Keratinocyte (primary cell): Measurements from ENCODE around the gene EGFR. TPM values are rescaled to one million over a fixed set of nuclear protein-coding genes. Genes with fewer than 3 reads are reported as not detected.

Experiments used
- DNase-seq: peaks from one replicate; pipeline ENCODE4 v3.0.0-alpha.2; 2011; ENCODE audit warnings: low read depth, missing footprints, low spot score
- FAIRE-seq: peaks from 2 replicates; lab custom pipeline; 2011; peaks lifted over from hg19 to GRCh38; lab: Jason Lieb, UNC
- H2AFZ ChIP-seq: 2 replicates; pipeline ENCODE4 v1.6.0; 2012; ENCODE audit warnings: low read length, control low read depth, inconsistent platforms; ENCODE audit not compliant: control insufficient read depth
- H3K27ac ChIP-seq: 2 replicates; pipeline ENCODE4 v1.5.1; 2011; ENCODE audit warnings: low read length; ENCODE audit not compliant: control insufficient read depth, insufficient read depth
- H3K27me3 ChIP-seq: 3 replicates; pipeline ENCODE4 v1.6.0; 2011; ENCODE audit warnings: low read length; ENCODE audit not compliant: control insufficient read depth, insufficient read depth; ENCODE audit errors: extremely low read depth
- H3K36me3 ChIP-seq, 2 experiments: 2 replicates in 1 of 2; 3 replicates in 1 of 2; pipeline ENCODE4 v1.5.1; 2011; ENCODE audit warnings: low read length in 2 of 2, mild to moderate bottlenecking in 1 of 2; ENCODE audit not compliant: control insufficient read depth in 2 of 2, insufficient read depth in 2 of 2; ENCODE audit errors: extremely low read depth in 1 of 2
- H3K4me1 ChIP-seq: 3 replicates; pipeline ENCODE4 v1.5.1; 2011; ENCODE audit warnings: low read length; ENCODE audit not compliant: control insufficient read depth, insufficient read depth; ENCODE audit errors: extremely low read depth
- H3K4me2 ChIP-seq: 3 replicates; pipeline ENCODE4 v1.6.0; 2011; ENCODE audit warnings: low read depth, low read length; ENCODE audit not compliant: control insufficient read depth, insufficient read depth; ENCODE audit errors: extremely low read depth
- H3K4me3 ChIP-seq, 3 experiments: fragments of 200-600 bp in 1 of 3; sonication (generic) in 1 of 3; 2 replicates in 2 of 3; 3 replicates in 1 of 3; pipeline ENCODE4 v1.5.1; 2011 to 2016; ENCODE audit warnings: low read length in 3 of 3, mild to moderate bottlenecking in 3 of 3, control low read depth in 2 of 3, inconsistent platforms in 1 of 3, low read depth in 1 of 3, mixed read lengths in 1 of 3, mixed run types in 1 of 3, moderate library complexity in 1 of 3; ENCODE audit not compliant: control insufficient read depth in 2 of 3, insufficient read depth in 2 of 3; ENCODE audit errors: extremely low read depth in 1 of 3
- H3K79me2 ChIP-seq: 2 replicates; pipeline ENCODE4 v1.6.0; 2012; ENCODE audit warnings: low read length; ENCODE audit not compliant: control insufficient read depth, insufficient read depth
- H3K9ac ChIP-seq: 3 replicates; pipeline ENCODE4 v1.6.0; 2011; ENCODE audit warnings: low read length; ENCODE audit not compliant: control insufficient read depth, insufficient read depth; ENCODE audit errors: extremely low read depth
- H3K9me1 ChIP-seq: 3 replicates; pipeline ENCODE4 v1.6.0; 2011; ENCODE audit warnings: low read length; ENCODE audit not compliant: control insufficient read depth, insufficient read depth; ENCODE audit errors: extremely low read depth
- H3K9me3 ChIP-seq: 2 replicates; pipeline ENCODE4 v1.5.1; 2012; ENCODE audit warnings: low read depth, low read length; ENCODE audit not compliant: control insufficient read depth
- H4K20me1 ChIP-seq: 3 replicates; pipeline ENCODE4 v1.6.0; 2011; ENCODE audit warnings: low read length; ENCODE audit not compliant: control insufficient read depth, insufficient read depth; ENCODE audit errors: extremely low read depth
- EZH2 ChIP-seq: IDR thresholded peaks from one replicate; pipeline ENCODE4 v1.6.1; 2012; ENCODE audit warnings: inconsistent platforms, mild to moderate bottlenecking, low read length, moderate library complexity
- dilution Hi-C: fragments of 300-500 bp; cut with MboI; formaldehyde crosslinking; loops from one replicate; pipeline ENCODE4 v1.7.0; 2020; ENCODE audit warnings: low sequenced_read_pairs; ENCODE audit not compliant: extremely low pct_ligation_motif_present
- polyA plus RNA-seq, 5 experiments: library from polyadenylated mRNA; depleted of rRNA in 3 of 5; stranded (reverse) in 3 of 5; stranded (forward) in 1 of 5; unstranded in 1 of 5; fragments of >200 nt; gene quantifications; 1 replicate in 1 of 5; 2 replicates in 3 of 5; 3 replicates in 1 of 5; pipeline versions ENCODE4 v1.2.1 to v1.2.3, GENCODE V29; 2011 to 2012; ENCODE audit warnings: missing spikeins in 2 of 5, low read depth in 1 of 5, low replicate concordance in 1 of 5
- TF ChIP-seq, protein P1 (sequence below), 3 experiments: IDR thresholded peaks in 1 of 3; conservative IDR thresholded peaks in 1 of 3; optimal IDR thresholded peaks in 1 of 3; 2 replicates in 2 of 3; 3 replicates in 1 of 3; pipeline versions ENCODE3 to v1.5.1; 2011; ENCODE audit warnings: low read length in 3 of 3, mild to moderate bottlenecking in 3 of 3, moderate library complexity in 2 of 3, control low read depth in 1 of 3, inconsistent platforms in 1 of 3; ENCODE audit not compliant: insufficient read depth in 2 of 3; ENCODE audit errors: extremely low read depth in 1 of 3

EGFR gene
- polyA plus RNA-seq, 1 donor (not counting 4 experiments of a cell fraction or from before 2014, with no cell fraction given): 120 TPM

DNA sequence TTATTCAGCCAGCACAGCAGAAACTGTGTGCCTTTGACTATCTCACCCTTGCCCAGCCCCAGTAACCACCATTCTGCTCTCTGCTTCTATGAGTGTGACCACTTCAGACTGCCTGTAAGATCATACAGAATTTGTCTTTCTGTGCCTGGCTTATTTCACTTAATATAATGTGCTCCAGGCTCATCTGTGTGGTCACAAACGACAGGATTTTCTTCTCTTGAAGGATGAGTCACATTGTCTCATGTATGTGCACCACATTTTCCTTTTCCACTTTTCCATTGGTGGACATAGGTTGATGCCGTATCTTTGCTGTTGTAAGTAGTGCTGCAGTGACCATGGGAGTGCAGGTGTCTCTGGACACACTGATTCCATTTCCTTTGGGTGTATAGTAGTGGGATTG lies 223.8 kb downstream of the EGFR start:
- Histone ChIP-seq H3K9me1 (no peaks in the 10 kb centered on the region), H3K4me2 (no peak overlapping the region), H3K79me2 (no peaks in the 10 kb centered on the region), H3K27me3 (peaks cover 9% of the 10 kb centered on the region), H4K20me1 (no peaks in the 10 kb centered on the region), H3K4me1 (peaks cover 19% of the 10 kb centered on the region), H3K9ac (no peak overlapping the region), H3K27ac (no peak overlapping the region), H3K4me3 (no peak overlapping the region), H3K9me3 (no peaks in the 10 kb centered on the region), H3K36me3 (no peaks in the 10 kb centered on the region), H2AFZ (no peak overlapping the region)
- FAIRE-seq (no peak), DNase-seq (no peak)
- dilution Hi-C loops: no loop called here
- TF ChIP-seq EZH2: no peak
- TF ChIP-seq, protein P1, sequence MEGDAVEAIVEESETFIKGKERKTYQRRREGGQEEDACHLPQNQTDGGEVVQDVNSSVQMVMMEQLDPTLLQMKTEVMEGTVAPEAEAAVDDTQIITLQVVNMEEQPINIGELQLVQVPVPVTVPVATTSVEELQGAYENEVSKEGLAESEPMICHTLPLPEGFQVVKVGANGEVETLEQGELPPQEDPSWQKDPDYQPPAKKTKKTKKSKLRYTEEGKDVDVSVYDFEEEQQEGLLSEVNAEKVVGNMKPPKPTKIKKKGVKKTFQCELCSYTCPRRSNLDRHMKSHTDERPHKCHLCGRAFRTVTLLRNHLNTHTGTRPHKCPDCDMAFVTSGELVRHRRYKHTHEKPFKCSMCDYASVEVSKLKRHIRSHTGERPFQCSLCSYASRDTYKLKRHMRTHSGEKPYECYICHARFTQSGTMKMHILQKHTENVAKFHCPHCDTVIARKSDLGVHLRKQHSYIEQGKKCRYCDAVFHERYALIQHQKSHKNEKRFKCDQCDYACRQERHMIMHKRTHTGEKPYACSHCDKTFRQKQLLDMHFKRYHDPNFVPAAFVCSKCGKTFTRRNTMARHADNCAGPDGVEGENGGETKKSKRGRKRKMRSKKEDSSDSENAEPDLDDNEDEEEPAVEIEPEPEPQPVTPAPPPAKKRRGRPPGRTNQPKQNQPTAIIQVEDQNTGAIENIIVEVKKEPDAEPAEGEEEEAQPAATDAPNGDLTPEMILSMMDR (optimal IDR thresholded peaks at IDR 0.05 in 1 of 3, IDR thresholded peaks at IDR 0.05 in 1 of 3, conservative IDR thresholded peaks at IDR 0.05 in 1 of 3; ENCODE audit: extremely low read depth in 1 of 3, insufficient read depth in 2 of 3, low read length in 3 of 3): no peak

DNA sequence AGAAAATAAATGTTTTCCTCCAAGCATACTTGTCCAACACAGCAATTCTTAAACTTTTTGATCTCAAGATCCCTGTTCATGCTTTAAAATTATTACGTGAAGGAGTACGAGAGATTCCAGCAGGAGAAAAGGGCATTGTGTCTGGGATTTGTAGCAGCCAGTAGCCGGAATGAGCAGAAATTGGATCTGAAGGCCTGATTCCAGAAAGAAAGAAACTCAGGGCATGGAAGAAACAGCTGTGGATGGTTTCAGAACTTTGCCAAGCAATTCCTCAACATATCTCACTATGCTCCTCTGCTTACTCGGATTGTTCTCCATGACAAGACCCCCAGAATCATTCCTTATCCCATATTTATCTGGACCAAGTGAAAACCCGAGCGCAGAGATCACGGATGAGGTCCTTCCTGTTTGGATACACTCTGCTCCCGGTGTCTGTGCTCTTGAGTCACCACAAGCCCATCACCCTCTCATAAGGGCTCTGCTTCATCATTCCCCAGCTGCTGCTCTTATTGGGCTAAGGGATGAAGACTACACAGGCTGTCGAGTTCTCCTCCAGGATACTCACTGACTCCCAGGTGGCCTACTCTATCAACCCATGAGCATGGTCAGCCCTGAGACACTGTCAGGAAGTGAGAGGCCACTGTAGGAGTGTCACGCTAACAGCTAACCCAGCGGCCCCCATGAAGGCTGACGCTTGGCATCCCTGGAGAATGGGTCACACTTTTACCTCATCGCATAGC lies 225.4 kb downstream of the EGFR start:
- no peak for TF ChIP-seq EZH2
- TF ChIP-seq, protein P1 (optimal IDR thresholded peaks at IDR 0.05 in 1 of 3, IDR thresholded peaks at IDR 0.05 in 1 of 3, conservative IDR thresholded peaks at IDR 0.05 in 1 of 3; ENCODE audit: extremely low read depth in 1 of 3, insufficient read depth in 2 of 3, low read length in 3 of 3): no peak
- no peak overlapping the region for H3K4me2 ChIP-seq
- no peaks in the 10 kb centered on the region for H3K79me2 ChIP-seq
- FAIRE-seq (no peak), DNase-seq (no peak)
- H4K20me1 ChIP-seq: no peaks in the 10 kb centered on the region
- H3K4me1 ChIP-seq: peaks cover 19% of the 10 kb centered on the region
- H3K27ac ChIP-seq: no peak overlapping the region
- no peak overlapping the region for H3K4me3 ChIP-seq
- H3K9me1 ChIP-seq: no peaks in the 10 kb centered on the region
- dilution Hi-C loops: no loop called here
- no peak overlapping the region for H3K9ac ChIP-seq
- no peaks in the 10 kb centered on the region for H3K9me3 ChIP-seq
- no peaks in the 10 kb centered on the region for H3K36me3 ChIP-seq
- no peak overlapping the region for H2AFZ ChIP-seq
- H3K27me3 ChIP-seq: peaks cover 1% of the 10 kb centered on the region
